GM23338 (cell line): Measurements from ENCODE around the gene KRTAP10-1.
"Not testable (repeated sequence)": the region's sequence is repeated elsewhere in the genome, so short reads cannot be mapped to it uniquely, and the experiment has no call there.

ENCODE experiments used
- EZH2 ChIP-seq: fragments of 200-600 bp; sonication (generic); IDR thresholded peaks from one replicate; pipeline ENCODE4 v1.8.0; 2017; ENCODE audit warnings: antibody characterized with exemption, mild to moderate bottlenecking, low read depth; ENCODE audit not compliant: unreplicated experiment
- JUNB ChIP-seq: IDR thresholded peaks from one replicate; pipeline ENCODE4 v1.6.1; 2016; ENCODE audit warnings: antibody characterized with exemption; ENCODE audit not compliant: unreplicated experiment
- POLR2AphosphoS5 ChIP-seq: IDR thresholded peaks from 2 replicates; pipeline ENCODE4 v1.6.1; 2016; ENCODE audit warnings: antibody characterized with exemption, low read depth
- REST ChIP-seq: IDR thresholded peaks from one replicate; pipeline ENCODE4 v1.6.1; 2018; ENCODE audit warnings: antibody characterized with exemption; ENCODE audit not compliant: unreplicated experiment
- ZNF462 ChIP-seq: fragments of 250-450 bp; sonication (Bioruptor Pico); IDR thresholded peaks from 2 replicates; pipeline ENCODE4 v1.5.0; 2020; ENCODE audit warnings: mild to moderate bottlenecking, moderate library complexity
- TF ChIP-seq, protein P1 (sequence below), 2 experiments: fragments of 200-600 bp in 1 of 2; sonication (generic) in 1 of 2; conservative IDR thresholded peaks; 2 replicates each; pipeline versions ENCODE4 v1.5.1 to v1.6.1; 2016 to 2017; ENCODE audit warnings: antibody characterized with exemption in 2 of 2, low read depth in 2 of 2, mild to moderate bottlenecking in 2 of 2, moderate library complexity in 1 of 2
- TF ChIP-seq, protein P2 (sequence below): IDR thresholded peaks from 2 replicates; pipeline ENCODE4 v1.6.1; 2016; ENCODE audit warnings: antibody characterized with exemption

DNA sequence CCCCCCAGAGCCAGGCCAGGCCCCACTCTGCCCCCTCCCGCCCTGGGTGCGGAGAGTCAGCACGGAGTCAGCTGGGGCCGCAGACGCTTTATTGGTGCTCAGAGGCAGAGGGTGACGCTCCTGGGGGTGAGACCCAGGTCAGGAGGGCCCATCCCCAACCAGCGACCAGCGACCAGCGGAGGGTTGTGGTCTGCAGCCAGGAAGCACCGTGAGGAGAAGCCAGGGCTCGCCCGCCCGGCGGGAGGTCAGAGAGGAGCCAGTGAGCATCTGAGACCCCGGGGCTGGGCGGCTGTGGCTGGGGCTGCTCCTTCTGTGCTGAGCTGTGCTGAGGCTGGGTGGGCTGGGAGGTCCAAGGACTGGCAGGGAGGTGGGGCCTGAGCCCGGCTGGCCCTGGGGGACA, 10.3 kb upstream of the KRTAP10-1 start:
- TF ChIP-seq, protein P1, sequence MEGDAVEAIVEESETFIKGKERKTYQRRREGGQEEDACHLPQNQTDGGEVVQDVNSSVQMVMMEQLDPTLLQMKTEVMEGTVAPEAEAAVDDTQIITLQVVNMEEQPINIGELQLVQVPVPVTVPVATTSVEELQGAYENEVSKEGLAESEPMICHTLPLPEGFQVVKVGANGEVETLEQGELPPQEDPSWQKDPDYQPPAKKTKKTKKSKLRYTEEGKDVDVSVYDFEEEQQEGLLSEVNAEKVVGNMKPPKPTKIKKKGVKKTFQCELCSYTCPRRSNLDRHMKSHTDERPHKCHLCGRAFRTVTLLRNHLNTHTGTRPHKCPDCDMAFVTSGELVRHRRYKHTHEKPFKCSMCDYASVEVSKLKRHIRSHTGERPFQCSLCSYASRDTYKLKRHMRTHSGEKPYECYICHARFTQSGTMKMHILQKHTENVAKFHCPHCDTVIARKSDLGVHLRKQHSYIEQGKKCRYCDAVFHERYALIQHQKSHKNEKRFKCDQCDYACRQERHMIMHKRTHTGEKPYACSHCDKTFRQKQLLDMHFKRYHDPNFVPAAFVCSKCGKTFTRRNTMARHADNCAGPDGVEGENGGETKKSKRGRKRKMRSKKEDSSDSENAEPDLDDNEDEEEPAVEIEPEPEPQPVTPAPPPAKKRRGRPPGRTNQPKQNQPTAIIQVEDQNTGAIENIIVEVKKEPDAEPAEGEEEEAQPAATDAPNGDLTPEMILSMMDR (conservative IDR thresholded peaks at IDR 0.05; ENCODE audit: low read depth in 2 of 2), result not testable (repeated sequence)
- TF ChIP-seq JUNB; POLR2AphosphoS5; EZH2; ZNF462 (CRISPR knock-in tag); REST: not testable (repeated sequence)
- TF ChIP-seq, protein P2, sequence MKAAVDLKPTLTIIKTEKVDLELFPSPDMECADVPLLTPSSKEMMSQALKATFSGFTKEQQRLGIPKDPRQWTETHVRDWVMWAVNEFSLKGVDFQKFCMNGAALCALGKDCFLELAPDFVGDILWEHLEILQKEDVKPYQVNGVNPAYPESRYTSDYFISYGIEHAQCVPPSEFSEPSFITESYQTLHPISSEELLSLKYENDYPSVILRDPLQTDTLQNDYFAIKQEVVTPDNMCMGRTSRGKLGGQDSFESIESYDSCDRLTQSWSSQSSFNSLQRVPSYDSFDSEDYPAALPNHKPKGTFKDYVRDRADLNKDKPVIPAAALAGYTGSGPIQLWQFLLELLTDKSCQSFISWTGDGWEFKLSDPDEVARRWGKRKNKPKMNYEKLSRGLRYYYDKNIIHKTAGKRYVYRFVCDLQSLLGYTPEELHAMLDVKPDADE, result not testable (repeated sequence)
